Endometrium (tissue), 2 donors: ENCODE results near the gene LMAN1L.
"Not testable (repeated sequence)": the region's sequence is repeated elsewhere in the genome, so short reads cannot be mapped to it uniquely, and the experiment has no call there.

Experiments
- FAIRE-seq: peaks from 2 replicates; lab custom pipeline; 2012; peaks lifted over from hg19 to GRCh38; lab: Jason Lieb, UNC
- donor health status: control.
- donor health status: control.

The LMAN1L gene

DNA sequence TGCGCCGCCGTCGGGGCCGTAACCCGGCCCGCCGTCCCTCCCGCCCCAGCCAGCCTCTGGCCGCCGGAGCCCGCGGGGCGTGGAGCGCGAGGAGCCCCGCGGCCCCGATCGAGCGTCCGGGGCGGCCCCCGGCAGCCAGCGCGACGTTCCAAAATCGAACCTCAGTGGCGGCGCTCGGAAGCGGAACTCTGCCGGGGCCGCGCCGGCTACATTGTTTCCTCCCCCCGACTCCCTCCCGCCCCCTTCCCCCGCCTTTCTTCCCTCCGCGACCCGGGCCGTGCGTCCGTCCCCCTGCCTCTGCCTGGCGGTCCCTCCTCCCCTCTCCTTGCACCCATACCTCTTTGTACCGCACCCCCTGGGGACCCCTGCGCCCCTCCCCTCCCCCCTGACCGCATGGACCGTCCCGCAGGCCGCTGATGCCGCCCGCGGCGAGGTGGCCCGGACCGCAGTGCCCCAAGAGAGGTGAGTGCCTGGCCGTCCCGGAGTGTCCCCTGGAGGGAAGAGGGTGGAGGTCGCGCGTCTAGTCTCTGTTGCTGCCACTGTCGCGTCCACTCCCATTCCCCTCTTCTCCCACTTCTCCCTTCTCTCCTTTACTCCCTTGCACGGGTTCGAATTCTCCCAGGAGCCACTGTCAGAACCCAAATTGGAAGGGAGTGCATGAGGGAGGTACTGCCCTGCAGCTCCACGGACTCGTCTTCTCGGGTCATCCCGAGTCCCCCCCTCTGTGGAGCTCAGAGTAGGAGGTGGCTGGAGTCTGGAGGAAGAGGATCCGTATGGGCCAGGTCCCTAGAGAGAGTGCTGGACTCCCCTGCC lies 30.2 kb upstream of the LMAN1L start:
- no peak for FAIRE-seq

DNA sequence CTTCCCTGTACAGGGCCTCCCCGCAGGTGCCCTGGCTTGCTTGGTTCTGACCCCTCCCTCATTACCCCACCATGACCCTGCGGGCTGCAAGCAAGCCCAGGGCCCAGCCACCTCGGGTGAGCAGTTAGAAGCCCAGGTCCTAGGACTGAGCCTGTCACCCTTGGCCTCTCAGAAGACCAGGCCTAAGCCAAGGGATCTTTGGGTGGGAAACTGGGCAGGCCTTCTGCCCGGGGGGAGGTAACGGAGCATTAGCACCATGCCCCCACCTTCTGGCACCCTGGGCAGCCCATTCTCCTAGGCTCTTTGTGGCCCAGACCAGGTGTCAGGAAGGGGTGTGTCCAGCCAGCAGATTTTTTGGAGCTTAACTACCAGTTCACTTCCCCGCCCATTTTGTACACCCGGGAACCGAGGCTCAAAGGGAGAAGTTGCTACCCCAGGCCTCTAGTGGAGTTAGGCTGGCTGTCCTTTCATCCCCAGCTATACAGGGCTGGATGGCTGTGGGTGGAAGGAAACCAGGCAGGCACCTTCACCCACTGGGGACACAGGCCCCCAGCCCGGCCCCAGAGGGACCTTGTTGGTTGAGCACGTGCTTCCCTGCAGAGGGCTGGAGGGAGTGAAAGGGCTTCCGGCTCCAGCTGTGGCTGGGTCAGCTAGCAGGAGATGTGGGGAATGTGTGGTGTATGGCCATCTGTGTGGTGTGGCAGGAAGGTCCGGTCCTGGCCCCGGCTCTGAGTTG lies 29.4 kb upstream of the LMAN1L start:
- FAIRE-seq: no peak

GRCh38 chr15:74783808-74784175 lies 28.8 kb upstream of the LMAN1L start:
- no peak for FAIRE-seq

DNA sequence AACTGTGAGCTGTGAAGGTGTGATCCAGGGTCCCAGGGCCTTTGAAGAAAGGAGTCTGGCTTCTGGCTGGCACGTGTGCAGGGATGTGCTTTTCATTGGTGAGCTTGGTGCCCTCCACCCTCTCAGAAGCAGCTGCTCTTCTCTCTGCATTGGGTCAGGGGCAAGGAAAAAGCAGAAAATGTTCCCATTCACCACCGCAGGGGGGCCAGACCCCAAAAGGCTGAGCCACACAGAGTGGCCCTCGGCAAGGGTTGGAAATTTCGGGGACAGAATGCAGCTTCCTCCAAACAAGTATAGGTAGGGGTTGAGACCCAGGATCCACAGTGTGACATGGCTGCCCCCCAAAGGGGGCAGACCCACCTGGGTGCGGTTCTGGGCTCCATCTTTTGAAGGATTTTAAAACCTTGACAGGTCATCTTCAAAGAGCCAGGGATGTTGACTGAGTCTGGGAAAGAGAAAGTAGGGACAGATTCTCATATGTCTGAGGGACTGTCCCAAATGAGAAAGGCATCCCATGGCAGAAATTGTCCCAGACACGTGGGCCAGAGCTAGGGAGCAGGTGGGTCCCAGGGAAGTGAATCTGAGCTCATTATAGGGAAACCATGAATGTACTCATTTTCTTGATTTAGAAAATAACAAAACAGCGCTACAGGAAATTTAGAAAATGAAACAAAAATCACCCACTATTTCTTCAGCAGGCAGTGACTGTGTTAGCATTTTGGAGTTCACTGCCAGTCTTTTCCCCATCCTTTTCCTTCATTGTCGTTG lies 28.0 kb upstream of the LMAN1L start:
- no peak for FAIRE-seq

GRCh38 chr15:74785194-74786032 lies 27.2 kb upstream of the LMAN1L start:
- no peak for FAIRE-seq

DNA sequence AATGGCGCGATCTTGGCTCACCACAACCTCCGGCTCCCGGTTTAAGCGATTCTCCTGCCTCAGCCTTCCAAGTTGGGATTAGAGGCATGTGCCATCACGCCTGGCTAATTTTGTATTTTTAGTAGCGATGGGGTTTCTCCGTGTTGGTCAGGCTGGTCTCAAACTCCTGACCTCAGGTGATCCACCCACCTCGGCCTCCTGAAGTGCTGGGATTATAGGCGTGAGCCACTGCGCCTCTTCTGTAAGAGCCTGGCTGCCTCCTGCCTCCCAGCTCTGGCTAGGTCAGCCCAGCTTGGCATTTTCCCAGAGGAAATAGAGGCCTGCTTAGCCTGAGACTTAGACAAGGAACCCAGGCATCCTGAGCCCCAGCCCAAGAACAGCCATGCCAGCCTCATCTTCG lies 26.6 kb upstream of the LMAN1L start:
- not testable (repeated sequence) for FAIRE-seq

DNA sequence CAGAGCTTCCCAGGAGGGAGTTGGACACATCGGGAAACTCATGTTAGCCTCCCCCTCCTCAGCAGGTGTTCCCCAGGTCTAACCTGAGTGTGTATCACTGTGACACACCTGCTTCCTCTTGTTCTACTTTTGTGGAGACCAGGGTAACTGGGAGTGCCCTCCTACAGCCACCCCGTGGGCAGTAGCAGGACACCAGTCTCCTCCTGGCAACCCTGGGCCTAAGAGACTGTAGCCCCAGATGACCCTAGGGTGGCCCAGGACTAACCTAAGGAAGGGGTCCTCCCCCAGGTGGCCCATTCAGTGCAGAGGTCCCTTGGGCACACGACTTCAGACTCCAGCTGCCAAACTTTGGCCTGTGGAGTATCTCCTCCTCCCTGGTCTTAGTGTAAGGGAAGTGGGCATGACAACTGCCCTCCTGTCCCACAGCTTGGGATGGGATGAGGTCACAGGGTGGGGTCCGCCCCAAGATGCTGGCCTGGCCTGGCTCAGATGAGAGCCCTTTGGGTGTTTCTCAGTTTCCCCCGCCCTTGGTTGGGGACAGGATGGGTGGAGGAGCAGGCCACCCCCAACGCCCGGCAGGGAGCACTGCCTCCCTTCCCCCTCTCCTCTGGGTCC lies 26.0 kb upstream of the LMAN1L start:
- FAIRE-seq: no peak

DNA sequence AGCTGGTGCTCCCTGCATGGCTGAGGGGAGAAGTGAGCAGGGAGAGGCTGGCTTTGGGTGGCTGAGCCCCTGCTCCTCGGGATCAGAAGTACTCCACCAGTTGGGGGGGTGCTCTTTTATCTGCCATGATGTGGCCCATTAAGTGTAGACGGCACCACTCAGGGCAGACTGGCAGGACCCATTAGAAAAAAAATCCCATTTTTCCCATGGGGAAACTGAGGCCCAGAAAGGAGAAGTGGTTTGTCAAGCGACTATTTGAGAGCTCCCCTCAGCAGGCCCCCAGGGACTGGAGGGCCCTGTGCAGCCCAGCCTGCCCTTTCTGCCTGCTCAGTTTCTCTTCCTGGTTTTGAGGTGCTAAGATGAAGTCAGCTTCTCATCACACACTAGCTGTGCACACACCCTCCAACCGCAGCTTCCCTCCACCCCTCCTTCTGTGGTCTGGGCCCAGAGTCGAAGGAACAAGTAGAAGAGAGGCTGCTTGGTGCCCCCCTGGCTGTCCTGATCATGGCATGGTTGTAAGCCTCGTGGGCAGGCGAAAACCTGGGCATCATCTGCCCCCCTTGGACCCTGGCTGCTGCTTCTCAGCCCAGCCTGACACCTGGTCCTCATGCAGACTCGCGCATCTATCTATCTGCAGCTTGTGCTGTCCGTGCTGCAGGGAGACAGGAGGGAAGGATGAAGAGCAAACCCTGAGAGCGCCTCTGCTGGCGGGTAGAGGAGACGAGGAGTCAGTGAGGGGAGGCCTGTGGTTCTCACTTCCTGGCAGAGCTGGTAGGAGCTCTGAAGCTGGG lies 25.2 kb upstream of the LMAN1L start:
- FAIRE-seq: no peak

DNA sequence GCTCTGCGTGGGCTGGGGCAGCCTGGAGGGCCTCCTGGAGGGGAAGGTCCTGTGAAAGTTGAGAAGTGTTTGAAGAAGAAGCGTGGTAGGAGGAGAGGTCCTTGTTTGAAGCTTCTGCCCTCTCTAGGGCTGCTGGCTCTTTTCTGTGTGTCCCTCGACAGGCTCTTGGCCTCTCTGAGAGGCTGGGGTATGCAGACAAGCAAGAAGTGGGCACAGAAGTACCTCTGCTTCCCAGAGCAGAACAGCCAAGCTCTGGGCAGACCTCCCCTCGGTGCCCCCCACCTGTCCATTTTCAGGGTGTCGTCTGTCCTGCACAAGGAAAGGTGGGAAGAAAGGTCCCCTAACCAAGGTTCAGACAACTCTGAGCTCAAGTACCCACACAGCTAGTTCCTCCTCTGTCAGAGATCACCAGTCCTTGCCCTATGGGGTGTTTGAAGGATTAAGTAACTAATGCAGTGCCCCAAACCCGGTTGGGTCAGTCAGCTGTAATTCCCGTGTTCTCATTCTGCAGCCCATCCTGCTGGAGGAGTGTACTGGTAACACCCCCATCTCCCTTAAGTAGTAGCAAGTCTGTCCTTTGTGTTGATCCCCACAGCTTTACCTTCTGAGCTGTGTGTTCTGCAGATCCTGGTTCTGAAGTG lies 24.5 kb upstream of the LMAN1L start:
- FAIRE-seq: no peak

- FAIRE-seq: no peak
Observed at GRCh38 chr15:74788683-74789151, 23.9 kb upstream of the LMAN1L start.

DNA sequence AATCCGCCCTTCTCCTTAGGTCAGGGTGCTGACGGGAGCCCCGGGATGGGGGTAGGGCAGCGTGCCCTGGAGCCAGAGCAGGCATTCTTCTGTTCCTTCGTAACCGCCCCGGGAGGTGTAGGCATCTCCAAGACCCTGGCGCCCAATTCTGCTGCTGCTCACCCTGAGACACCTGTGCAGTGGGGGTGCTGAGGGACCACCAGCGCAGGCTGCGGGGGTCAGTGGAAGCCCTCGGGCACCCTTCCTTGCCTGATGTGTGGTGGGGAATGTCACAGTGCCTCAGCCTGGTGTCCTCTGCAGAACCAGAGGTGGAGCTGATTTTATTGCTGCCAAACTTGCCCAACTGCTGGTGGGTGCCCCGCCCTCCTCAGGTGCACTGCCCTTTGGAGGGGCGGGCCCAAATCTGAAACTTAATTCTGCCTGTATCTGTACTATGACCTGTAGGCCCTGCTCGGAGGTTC lies 23.4 kb upstream of the LMAN1L start:
- no peak for FAIRE-seq

DNA sequence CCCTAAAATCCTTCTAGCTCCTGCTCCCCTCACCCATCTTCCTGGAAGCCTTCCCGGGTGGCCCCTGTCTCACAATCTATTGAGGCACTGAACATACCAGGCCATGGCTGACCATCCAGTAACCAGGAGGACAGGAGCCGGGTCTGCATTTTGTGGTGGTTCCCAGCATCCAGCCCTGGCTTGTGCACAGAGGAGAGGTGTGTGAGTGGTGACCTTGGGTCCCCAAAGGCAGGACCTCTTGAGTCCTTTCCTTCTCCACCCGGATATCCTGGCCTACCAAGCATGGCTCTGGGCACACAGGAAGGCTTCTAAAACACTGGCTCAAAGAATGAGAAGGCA lies 22.9 kb upstream of the LMAN1L start:
- FAIRE-seq: no peak

DNA sequence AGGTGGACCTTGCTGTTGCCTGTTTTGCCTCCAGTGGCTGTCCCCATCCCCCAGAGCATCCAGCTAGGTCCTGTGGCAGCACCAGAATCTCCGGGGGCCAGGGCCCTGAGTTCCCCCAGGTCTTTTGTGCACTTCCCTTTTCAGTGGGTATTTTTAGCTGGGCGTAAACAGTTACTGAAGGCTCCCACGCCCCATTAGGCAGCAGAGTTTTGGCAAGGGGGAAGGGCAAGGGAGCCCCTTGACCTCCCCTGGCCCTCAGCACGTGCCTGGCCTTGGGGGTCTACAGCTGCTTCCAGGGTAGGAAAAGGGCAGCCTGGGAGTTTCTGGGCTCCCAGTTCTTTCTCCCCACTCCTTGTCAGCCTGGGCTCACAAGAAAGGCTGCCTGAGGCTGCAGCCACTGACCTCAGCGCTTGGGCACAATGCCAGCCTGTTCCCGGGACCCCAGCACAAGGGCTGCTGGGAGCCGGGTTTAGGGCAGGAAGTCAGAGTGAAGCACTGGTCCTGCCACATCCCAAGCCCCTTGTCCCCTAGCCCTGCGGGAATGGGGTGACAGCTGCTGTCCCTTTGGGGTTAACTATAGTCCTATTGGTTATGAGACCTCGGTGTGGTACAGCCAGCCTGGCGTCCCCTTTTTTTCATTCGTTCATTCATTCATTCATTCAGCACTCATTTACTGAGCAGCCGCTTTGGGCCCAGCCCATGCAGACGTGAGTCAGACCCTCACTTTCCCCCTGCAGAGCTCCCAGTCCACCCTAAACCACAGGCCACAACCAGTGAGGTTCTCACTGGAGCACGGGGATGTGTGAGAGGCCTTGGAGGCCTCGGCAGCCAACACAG lies 22.3 kb upstream of the LMAN1L start:
- no peak for FAIRE-seq

DNA sequence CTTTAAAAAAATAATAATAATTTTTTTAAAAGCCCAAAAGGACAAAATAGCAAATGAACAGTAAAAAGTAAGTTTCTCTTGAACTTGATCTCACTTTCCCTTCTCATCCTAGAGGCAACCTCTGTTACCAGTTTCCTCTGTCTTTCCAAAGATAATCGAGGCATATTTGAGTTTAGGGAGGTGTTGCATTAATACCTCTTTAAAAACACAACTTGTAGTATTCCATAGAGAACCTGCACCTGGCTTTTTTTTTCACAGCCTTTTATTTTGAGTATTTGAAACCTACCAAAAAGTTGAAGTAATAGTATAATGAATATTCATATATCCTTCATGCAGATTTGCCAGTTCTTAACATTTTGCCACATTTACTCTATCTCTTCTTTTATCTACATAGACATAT lies 21.6 kb upstream of the LMAN1L start:
- no peak for FAIRE-seq

GRCh38 chr15:74791667-74792066 lies 21.0 kb upstream of the LMAN1L start:
- no peak for FAIRE-seq

DNA sequence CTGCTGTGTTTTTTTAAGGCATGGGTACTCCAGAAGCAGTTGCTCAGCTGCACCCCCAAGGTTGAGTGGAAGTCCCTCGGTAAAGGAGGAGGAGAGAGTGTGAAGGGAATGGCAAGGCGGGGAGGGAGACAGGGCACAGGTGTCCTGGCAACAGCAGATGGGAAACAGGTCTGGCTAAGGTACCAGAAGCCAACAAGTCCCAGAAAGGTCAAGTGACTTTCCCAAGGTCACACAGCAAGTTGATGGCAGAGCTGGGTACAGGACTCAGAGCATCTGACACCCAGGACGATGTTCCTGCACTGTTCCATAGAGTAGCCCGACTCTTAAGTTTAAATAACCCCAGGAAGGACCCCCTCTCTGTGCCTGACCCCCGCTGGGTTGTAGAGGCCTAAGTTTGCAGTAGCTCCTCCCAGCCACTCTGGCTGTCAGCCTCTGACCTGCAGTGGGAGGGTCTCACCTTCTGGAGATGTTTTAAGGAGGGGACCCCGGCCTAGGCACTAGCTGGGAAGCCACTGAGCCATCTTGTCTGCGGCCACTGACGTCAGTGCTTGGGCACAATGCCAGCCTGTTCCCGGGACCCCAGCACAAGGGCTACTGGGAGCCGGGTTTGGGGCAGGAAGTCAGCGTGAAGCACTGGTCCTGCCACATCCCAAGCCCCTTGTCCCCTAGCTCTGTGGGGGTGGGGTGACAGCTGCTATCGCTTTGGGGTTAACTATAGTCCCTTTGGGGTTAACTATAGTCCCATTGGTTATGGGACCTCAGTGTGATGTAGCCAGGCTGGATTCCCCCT lies 20.2 kb upstream of the LMAN1L start:
- no peak for FAIRE-seq

DNA sequence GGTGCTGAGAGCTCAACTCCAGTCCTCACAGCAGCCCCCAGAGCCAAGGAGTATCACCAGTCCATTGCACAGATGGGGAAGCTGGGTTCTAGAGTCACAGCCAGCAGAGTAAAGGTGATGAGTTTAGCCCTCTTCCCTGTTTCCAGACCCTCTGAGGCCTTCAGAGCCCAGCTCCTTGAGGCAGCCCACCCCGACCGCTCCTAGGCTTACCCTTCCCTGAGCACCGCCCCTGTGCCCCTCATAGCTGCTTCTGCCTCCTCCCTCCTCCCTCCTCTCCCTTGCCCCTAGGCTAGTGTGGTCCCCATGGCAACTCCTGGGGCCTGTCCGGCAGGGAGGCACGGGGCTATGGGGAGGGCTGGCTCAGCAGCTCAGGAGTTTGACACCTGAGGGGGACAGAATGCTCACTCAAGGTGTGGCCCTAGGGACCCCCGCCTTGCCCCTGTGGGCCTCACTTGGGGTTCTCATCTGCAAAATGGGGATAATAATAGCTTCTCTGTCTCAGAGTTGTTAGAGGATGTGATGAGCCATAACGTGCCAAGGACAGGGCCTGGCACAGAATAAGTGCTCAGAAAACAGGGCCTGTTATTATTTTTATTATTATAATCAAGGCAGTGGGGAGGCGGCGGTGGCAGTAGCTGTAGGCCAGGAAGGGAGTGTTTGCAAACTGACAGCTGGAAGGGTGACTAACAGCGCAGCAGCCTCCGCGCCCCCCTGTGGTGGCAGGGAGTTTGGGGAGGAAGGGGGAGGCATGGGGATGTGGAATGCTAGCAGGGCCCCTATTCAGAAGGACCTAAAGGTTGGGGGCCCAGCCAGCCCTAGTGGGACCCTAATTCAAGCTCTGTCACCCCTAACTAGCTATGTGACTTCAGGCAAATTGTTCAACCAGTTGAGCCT lies 19.3 kb upstream of the LMAN1L start:
- no peak for FAIRE-seq
